ENCODE measurements around the gene ADSL. TPM values are rescaled to one million over a fixed set of nuclear protein-coding genes. Genes with fewer than 3 reads are reported as not detected.

ADSL gene
- total RNA-seq, 2 donors from 2014 or later = 37.4 to 47.0 TPM

DNA sequence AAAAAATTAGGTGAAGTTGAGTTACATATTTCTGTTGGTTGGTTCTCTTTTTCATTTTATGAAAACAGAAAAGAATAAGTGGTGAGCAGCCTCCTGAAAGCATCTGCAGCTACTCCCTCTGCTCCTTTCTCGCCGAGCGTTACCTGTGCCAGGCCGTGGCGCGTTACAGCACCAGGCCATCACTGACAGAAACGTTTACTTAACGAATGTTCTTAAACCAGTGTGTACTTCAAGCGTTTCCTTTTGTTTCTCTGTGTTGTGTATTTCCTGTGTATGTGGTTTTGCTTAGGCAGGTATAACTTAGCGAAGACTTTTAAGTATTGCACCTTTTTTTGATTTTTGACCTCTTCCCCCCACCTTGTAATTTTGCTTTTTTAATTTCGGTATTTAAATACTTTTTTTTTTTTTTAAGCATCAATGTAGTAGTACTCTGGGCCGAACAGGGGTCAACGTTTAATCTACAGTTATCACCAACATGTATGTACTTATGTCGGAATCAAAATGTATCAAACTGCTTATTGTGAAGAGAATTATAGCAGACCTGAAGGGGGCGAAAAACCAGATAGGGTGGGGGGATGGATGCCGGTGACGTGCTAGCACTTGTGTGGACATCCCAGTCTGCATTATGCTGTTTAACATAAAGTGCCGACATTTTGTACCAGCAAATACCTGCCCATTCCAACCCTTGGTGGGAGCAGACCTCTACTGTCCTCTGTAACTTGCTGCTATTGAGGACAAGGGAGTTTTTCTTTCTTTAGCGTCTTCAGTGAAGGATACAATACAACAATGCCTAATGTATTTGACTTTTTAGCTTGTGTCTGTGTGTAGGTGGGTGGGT lies 21.6 kb upstream of the ADSL start:
- ATAC-seq = peak in 1 of 2 donors; percentile 56
- no peak for DNase-seq
- intact Hi-C loops (cut with DNase I) = no loop called here

GRCh38 chr22:40325315-40325714 lies 21.0 kb upstream of the ADSL start:
- intact Hi-C loops (cut with DNase I) = no loop called here
- DNase-seq (no peak), ATAC-seq (no peak)

DNA sequence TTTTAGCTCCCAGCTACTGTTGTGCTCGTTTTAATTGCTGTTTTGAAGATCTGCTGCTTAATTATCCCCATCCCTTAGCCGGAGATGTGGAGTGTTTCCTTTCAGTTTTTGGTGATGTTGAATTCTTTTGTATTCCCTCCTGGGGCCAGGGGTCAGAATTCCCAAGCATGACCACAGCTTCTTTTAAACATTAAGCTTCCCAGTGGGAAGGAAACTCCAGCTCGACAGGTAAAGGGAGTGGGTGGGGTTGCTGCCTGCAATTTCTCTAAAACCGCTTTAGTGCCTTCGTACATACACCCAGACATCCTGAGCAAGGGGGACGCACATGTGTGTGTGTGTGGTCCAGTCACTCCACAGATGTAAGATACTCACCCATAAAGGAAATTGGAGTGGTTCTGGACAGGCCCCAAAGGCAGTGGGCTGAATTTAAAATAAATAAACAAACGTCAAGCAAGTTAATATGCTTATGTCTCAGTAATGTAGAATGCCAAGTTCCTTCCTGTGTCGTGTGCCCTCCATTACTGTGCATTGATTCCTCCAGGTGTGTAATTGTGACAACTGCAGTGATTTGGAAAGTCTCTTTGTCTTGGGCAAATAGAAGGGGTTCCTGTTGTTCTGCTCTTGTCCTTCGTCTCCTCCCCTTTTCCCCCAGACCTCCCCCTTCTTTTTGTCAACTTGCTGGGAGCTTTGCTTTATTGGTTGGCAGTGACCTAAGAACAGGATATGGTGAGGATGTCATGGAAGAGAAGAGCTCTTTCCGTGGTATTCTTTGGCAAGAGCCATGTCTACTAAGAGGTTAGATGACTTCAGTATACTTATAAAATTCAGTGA lies 19.2 kb upstream of the ADSL start:
- ATAC-seq (peak in 1 of 2 donors; percentile 15), DNase-seq (no peak)
- intact Hi-C loops (cut with DNase I) = no loop called here

- ATAC-seq = no peak
- intact Hi-C loops (cut with DNase I) = no loop called here
These were observed 17.5 kb upstream of the ADSL start for GRCh38 chr22:40328546-40329456.

GRCh38 chr22:40329466-40329865 lies 16.8 kb upstream of the ADSL start:
- DNase-seq (no peak), ATAC-seq (no peak)
- intact Hi-C loops (cut with DNase I) = no loop called here

More at GRCh38 chr22:40328546-40329456, 17.5 kb upstream of the ADSL start:
- no peak for DNase-seq

DNA sequence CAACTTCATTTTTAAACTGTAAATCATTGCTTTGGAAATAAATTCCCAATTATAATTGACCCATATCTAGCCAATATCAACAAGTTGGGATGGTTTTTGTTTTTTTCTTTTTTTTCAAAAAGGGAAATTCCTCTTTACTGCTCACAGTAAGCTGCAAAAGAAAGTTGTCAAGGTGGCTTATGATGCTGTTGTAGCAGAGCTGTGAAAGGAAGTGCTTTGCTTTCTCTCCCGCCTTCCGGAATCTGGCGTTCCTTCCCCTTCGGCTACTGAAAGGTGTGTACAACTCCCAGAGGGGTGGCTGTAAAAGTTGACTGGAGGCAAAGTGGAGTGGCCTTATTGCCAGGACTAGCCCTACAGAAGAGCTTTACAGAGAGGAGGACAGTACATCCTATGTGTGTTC lies 16.2 kb upstream of the ADSL start:
- DNase-seq (no peak), ATAC-seq (no peak)
- intact Hi-C loops (cut with DNase I) = no loop called here

DNA sequence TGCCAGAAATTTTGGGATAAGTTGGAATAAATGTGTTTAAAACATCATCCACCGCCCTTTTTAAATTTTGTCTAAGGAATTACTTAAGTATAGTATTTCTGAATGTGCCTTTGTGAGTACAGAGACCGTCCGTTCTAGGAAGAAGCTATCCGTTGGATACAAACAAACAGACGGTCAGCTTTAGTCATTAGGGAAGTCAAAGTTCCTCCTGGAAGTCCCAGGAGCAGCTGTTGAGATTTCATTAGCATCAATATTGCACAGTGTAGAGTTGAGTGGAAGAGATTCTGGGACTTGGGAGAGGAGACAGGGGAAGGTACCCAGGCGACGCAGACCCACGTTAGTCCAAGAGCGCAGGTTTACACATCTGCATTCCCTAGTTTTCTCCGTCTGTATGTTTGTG lies 15.7 kb upstream of the ADSL start:
- intact Hi-C loops (cut with DNase I) = no loop called here
- peak in 1 of 2 donors; percentile 19 for ATAC-seq

DNA sequence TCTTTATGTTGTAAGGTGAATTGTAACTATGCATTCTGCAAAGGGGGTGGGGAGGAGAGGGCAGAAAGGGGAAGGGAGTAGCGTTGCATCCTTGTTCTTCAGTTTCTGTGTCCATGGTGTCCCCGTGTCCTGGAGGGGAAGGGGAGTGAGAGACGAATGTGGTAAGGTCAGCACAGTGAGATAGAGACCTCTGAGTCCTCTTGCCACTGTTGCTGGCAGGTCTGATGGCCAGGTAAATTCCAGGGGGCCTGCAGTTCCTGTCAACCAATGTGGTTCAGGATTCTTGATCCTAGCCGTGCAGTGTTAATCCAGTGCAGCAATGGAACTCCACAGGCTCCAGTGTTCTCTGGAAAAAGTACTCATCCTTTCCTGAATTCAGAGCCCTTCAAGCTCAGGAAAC lies 14.6 kb upstream of the ADSL start:
- DNase-seq (no peak), ATAC-seq (no peak)
- intact Hi-C loops (cut with DNase I) = no loop called here

More for the DNA sequence above, 15.7 kb upstream of the ADSL start:
- DNase-seq = no peak

- intact Hi-C loops (cut with DNase I) = no loop called here
- ATAC-seq (no peak), DNase-seq (no peak)
These were observed 13.9 kb upstream of the ADSL start for GRCh38 chr22:40332319-40332781.

DNA sequence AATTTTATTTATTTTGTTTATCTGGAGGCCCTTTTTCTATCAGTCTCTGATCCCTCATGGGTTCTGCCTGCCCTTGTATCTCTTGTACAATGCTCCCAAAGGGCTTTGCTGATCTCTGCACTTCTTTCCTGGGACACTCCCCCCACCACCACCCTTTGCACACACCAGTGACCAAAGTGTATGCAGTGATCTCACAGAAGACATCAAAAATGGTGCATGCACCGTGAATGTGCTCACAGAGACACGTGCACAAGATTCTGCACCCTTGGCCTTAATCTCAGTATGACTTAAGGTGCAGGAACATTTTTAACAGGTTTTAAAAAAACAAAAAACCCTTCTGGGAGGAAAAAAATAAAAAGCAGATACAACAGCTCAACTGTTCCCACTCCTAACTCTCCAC lies 12.2 kb upstream of the ADSL start:
- no peak for DNase-seq
- ATAC-seq = no peak
- intact Hi-C loops (cut with DNase I) = no loop called here

- intact Hi-C loops (cut with DNase I) = no loop called here
- ATAC-seq = no peak
- DNase-seq = no peak
These were observed 11.4 kb upstream of the ADSL start for GRCh38 chr22:40334899-40335298.

GRCh38 chr22:40335358-40335757 lies 10.9 kb upstream of the ADSL start:
- ATAC-seq (no peak), DNase-seq (no peak)
- intact Hi-C loops (cut with DNase I) = no loop called here

GRCh38 chr22:40340044-40340443 lies 6.3 kb upstream of the ADSL start:
- intact Hi-C loops (cut with DNase I) = no loop called here
- DNase-seq (no peak), ATAC-seq (no peak)

DNA sequence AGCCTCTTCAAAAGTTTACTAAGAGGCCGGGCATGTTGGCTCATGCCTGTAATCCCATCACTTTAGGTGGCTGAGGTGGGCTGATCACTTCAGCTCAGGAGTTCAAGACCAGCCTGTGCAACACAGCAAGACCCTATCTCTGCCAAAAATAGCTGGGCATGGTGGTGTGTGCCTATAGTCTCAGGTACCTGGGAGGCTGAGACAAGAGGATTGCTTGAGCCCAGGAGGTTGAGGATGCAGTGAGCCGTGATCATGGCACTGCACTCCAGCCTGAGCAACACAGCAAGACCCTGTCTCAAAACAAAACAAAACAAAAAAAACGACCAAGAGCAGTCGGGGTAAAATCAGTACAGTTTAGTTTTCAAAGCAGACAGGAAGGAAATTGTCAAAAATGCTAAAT lies 4.7 kb upstream of the ADSL start:
- no peak for ATAC-seq
- intact Hi-C loops (cut with DNase I) = no loop called here
- no peak for DNase-seq

DNA sequence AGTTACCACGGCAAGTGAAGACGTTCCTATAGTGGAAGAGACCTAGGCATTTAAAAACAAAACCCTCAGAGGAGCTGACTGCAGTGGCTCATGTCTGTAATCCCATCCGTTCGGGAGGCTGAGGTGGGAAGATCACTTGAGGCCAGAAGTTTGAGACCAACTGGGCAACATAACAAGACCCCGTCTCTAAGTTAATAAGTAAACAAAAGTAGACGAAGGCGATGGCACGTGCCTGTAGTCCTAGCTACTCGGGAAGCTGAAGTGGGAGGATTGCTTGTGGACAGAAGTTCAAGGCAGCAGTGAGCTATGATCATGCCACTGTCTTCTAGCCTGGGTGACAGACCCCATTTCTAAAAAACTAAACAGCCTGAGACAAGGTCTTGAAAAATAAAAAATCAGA lies 3.8 kb upstream of the ADSL start:
- DNase-seq (no peak), ATAC-seq (no peak)
- intact Hi-C loops (cut with DNase I) = no loop called here

- DNase-seq (no peak), ATAC-seq (no peak)
These were observed 1.0 kb upstream of the ADSL start for GRCh38 chr22:40345271-40345670.

DNA sequence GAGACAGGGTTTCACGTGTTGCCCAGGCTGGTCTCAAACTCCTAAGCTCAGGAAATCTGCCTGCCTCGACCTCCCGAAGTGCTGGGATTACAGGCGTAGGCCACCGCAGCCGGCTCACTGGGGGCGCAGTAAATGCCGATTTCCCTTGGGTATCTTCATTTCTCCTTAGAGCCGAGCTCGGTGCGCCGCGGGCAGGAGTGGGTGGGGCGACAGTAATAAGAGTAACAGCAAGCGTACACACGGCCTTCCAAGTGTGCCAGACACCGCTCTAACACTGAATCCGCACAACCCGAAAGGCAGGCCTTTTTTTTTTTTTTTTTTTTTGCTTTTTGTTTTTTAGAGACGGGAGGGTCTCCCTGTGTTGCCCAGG lies 500 bp upstream of the ADSL start:
- intact Hi-C loops (cut with DNase I) = loop anchor here in 1 of 2 donors (2.0 kb wide), 1 partner anchor 301 kb away; no protein-coding TSS in a partner anchor
- DNase-seq (no peak), ATAC-seq (peak; percentile 24 to 50)

More at GRCh38 chr22:40345271-40345670, 1.0 kb upstream of the ADSL start:
- intact Hi-C loops (cut with DNase I) = no loop called here

GRCh38 chr22:40347300-40347699 lies 1.0 kb downstream of the ADSL start:
- DNase-seq = no peak
- intact Hi-C loops (cut with DNase I) = loop anchor here in 1 of 2 donors (2.0 kb wide), 1 partner anchor 302 kb away; no protein-coding TSS in a partner anchor
- ATAC-seq = no peak

GRCh38 chr22:40348025-40348658 lies 1.8 kb downstream of the ADSL start:
- intact Hi-C loops (cut with DNase I) = no loop called here
- ATAC-seq (no peak), DNase-seq (peak; percentile 54)
